AG04450 (cell line): ENCODE data around the gene KLC1. TPM values are rescaled to one million over a fixed set of nuclear protein-coding genes. Genes with fewer than 3 reads are reported as not detected.

Experiments used
- CTCF ChIA-PET: fragments of 300-600, 350-600 bp; formaldehyde crosslinking; extraction: SDS; loops from one replicate; lab custom pipeline; 2022; ENCODE audit warnings: antibody characterized with exemption, inconsistent platforms; lab: Charles Lee
- POLR2A ChIA-PET: fragments of 350-600 bp; formaldehyde crosslinking; extraction: SDS; loops from one replicate; lab custom pipeline; 2021; ENCODE audit warnings: antibody characterized with exemption, inconsistent platforms; lab: Yijun Ruan, JAX
- DNase-seq: peaks from one replicate; pipeline ENCODE4 v3.0.0-alpha.2; 2011; ENCODE audit warnings: low read depth, low spot score
- H3K27ac ChIP-seq: one replicate; pipeline ENCODE4 v1.5.1; 2012; ENCODE audit warnings: low read depth, low read length, control low read depth
- H3K27me3 ChIP-seq: one replicate; pipeline ENCODE4 v1.6.0; 2012; ENCODE audit warnings: low read length; ENCODE audit not compliant: control insufficient read depth, insufficient read depth
- H3K4me3 ChIP-seq: 2 replicates; pipeline ENCODE4 v1.5.1; 2011; ENCODE audit warnings: mild to moderate bottlenecking, low read depth, low read length, control low read depth
- H3K9me3 ChIP-seq: 2 replicates; pipeline ENCODE4 v1.5.1; 2012; ENCODE audit warnings: low read length; ENCODE audit not compliant: control insufficient read depth, insufficient read depth
- CTCF ChIP-seq: IDR thresholded peaks from 2 replicates; pipeline ENCODE4 v1.5.1; 2011; ENCODE audit warnings: low read depth, low read length, control low read depth, inconsistent platforms
- polyA plus RNA-seq: library from polyadenylated mRNA; depleted of rRNA; stranded (reverse); fragments of >200 nt; gene quantifications from 2 replicates; pipeline ENCODE4 v1.2.3, GENCODE V29; 2011

Gene KLC1
- polyA plus RNA-seq, 1 experiment = 160 TPM

GRCh38 chr14:103680491-103681231 lies 51.6 kb downstream of the KLC1 start:
- H3K9me3 ChIP-seq = no peaks in the 10 kb centered on the region
- no peak for DNase-seq
- CTCF ChIA-PET = interaction anchor here (0.7 to 1.2 kb wide), 5 partner anchors 23 to 109 kb away, joined by 3 to 4 read pairs (median 3); no protein-coding TSS in a partner anchor
- no peak overlapping the region for H3K27ac ChIP-seq
- POLR2A ChIA-PET = no interaction called here
- no peak for TF ChIP-seq CTCF
- no peak overlapping the region for H3K4me3 ChIP-seq
- no peaks in the 10 kb centered on the region for H3K27me3 ChIP-seq

GRCh38 chr14:103683139-103683538 lies 54.1 kb downstream of the KLC1 start:
- DNase-seq = no peak
- Histone ChIP-seq H3K27me3 (no peaks in the 10 kb centered on the region), H3K4me3 (no peak overlapping the region), H3K9me3 (no peaks in the 10 kb centered on the region; the same call in 1 of the 2 replicates), H3K27ac (no peak overlapping the region)
- CTCF ChIA-PET = interaction anchor here (1.3 kb wide), 1 partner anchor 15 kb away, joined by 3 read pairs; no protein-coding TSS in a partner anchor
- TF ChIP-seq CTCF = no peak
- POLR2A ChIA-PET = no interaction called here

GRCh38 chr14:103684471-103684870 lies 55.5 kb downstream of the KLC1 start:
- H3K27me3 ChIP-seq = no peaks in the 10 kb centered on the region
- DNase-seq = no peak
- H3K4me3 ChIP-seq = no peak overlapping the region
- no peaks in the 10 kb centered on the region; the same call in 1 of the 2 replicates for H3K9me3 ChIP-seq
- no peak overlapping the region for H3K27ac ChIP-seq
- TF ChIP-seq CTCF = no peak
- POLR2A ChIA-PET = no interaction called here
- CTCF ChIA-PET = no interaction called here

DNA sequence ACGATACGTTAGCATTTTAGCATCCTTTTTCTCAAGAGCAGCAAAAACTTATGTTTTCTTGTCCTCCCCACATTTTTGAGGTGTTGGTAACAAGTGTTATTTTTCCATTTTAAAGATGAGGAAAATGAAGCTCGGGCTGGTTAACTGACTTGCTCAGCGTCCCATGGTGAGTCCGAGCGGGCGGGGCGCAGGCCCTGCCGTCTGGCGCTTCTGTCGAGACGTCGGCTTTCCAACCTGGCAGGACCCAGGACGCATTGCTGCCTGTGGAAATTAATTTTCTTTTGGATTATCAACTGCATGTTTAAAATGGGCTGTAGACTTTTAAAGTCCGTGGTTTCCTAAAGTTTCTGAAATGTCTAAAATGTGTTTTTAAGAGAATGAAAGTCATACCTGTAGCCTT lies 55.9 kb downstream of the KLC1 start:
- Histone ChIP-seq H3K27me3 (no peaks in the 10 kb centered on the region), H3K9me3 (no peaks in the 10 kb centered on the region; the same call in 1 of the 2 replicates), H3K27ac (no peak overlapping the region), H3K4me3 (no peak overlapping the region)
- DNase-seq = no peak
- TF ChIP-seq CTCF = no peak
- POLR2A ChIA-PET = no interaction called here
- CTCF ChIA-PET = no interaction called here
